Measurements from ENCODE around the gene ACE.
"Not testable (repeated sequence)": the region's sequence is repeated elsewhere in the genome, so short reads cannot be mapped to it uniquely, and the experiment has no call there.

The ACE gene

DNA sequence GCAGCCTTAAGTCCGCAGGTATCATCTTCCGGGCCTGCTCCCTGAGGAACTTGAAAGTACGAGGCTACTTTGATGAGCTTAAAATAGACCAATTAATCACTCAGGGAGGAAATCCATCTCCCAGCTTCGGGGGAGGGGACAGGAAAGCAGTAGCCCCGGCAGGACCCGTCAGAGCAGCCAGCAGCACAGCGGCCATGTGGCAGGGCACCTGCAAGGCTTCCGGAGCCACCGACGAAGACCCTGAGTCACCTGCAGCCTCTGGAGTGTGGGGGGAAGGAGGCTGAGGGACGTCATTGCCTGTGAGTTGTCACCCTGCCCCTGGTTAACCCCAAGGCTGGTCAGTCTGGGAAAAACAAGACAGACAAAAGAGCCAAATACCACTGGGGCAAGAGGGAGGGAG lies 26.3 kb upstream of the ACE start:
- DNase-seq (ENCODE audit: low read depth), result no peak
- H3K4me3 ChIP-seq (ENCODE audit: low read length), result no peak overlapping the region
- TF ChIP-seq, protein P1, sequence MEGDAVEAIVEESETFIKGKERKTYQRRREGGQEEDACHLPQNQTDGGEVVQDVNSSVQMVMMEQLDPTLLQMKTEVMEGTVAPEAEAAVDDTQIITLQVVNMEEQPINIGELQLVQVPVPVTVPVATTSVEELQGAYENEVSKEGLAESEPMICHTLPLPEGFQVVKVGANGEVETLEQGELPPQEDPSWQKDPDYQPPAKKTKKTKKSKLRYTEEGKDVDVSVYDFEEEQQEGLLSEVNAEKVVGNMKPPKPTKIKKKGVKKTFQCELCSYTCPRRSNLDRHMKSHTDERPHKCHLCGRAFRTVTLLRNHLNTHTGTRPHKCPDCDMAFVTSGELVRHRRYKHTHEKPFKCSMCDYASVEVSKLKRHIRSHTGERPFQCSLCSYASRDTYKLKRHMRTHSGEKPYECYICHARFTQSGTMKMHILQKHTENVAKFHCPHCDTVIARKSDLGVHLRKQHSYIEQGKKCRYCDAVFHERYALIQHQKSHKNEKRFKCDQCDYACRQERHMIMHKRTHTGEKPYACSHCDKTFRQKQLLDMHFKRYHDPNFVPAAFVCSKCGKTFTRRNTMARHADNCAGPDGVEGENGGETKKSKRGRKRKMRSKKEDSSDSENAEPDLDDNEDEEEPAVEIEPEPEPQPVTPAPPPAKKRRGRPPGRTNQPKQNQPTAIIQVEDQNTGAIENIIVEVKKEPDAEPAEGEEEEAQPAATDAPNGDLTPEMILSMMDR (IDR thresholded peaks at IDR 0.05; ENCODE audit: insufficient read depth, low read depth, low read length, missing control alignments), result no peak

DNA sequence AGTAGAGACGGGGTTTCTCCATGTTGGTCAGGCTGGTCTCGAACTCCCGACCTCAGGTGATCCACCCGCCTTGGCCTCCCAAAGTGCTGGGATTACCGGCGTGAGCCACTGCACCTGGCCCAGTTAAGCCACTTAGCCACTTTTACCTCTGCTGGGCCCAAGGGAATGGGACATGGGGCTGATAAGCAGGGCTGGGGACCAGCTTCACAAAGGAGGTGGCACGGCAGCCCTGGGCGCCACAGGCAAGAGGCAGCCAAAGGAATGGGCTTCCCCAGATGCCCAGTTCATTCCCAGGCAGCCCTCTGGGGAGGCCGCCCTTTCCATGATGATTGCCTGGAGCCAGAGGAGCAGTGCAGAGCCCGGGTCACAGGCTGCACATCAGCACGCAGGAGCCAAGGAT lies 25.7 kb upstream of the ACE start:
- DNase-seq (ENCODE audit: low read depth), result no peak
- TF ChIP-seq, protein P1 (IDR thresholded peaks at IDR 0.05; ENCODE audit: insufficient read depth, low read depth, low read length, missing control alignments), result no peak
- no peak overlapping the region for H3K4me3 ChIP-seq (ENCODE audit: low read length)

DNA sequence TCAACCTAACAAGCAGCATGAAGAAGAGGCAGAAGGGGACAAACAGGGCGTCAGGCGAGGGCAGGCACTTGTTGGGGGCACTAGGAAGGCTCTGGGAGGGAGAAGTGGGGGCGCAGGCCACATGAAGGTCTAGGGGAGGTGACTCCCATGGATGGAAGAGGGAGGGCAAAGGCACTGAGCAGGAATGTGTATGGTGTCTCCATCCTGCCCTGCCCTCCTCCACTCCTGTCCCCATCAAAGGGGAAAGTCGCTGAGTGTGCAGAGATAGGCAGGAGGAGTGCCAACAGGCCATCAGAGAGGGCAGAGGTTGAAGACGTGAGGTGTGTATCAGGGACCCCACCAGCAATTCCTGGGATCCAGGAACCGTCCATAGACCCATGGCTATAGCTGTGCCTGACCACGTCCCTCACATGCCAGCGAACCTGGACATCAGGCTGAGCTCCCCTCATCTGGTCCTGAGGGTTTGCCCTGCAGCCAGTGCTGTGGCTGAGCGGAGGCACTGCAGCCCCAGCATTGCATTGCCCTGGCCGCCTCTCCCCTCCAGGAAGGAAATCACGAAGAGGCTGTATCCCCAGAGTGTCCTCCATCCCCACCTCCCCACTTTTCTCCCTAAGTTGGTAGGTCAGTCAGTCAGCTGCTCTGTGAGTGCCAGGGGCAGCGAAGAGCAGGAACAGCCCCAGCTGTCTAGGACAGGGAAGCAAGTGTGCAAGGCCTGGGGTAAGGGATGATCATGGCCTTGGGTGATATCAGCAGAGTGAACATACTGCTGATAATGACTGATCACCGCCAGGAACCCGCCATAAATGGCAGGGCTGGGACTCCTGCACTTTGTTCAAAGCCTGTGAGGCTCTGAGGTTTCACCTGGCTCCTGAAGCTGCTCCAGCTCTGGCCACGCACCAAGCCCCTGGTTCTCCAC lies 24.6 kb upstream of the ACE start:
- no peak for DNase-seq (ENCODE audit: low read depth)
- TF ChIP-seq, protein P1 (IDR thresholded peaks at IDR 0.05; ENCODE audit: insufficient read depth, low read depth, low read length, missing control alignments), result no peak
- no peak overlapping the region for H3K4me3 ChIP-seq (ENCODE audit: low read length)

DNA sequence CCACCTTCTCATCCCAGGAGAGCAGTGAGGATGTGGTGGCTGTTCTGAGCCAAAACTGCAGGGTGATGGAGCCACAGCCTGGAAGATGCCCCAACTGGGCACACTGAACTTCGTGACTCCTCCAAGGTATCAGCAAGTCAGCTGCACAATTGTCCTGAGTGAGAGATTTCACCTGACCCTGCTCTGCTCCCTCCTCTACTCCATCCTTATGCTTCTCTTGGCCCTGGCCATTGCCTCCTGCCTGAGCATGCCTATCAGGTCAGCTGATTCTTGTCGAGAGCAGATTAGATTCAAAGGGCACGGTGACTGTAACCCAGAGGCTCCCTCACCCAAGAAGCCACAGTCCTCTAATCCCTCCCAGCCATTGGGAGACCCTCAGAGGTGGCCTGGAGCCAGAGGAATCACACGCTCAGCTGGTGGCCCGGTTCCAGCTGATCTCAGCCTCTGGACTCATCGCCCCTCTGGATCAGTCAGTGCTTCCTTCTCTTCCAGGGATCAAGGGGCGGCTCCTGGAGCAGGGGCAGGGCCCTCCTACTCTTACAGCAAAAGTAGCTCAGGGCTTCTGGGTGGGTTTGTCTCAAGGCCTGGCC lies 23.8 kb upstream of the ACE start:
- no peak for DNase-seq (ENCODE audit: low read depth)
- TF ChIP-seq, protein P1 (IDR thresholded peaks at IDR 0.05; ENCODE audit: insufficient read depth, low read depth, low read length, missing control alignments), result no peak
- no peak overlapping the region for H3K4me3 ChIP-seq (ENCODE audit: low read length)

DNA sequence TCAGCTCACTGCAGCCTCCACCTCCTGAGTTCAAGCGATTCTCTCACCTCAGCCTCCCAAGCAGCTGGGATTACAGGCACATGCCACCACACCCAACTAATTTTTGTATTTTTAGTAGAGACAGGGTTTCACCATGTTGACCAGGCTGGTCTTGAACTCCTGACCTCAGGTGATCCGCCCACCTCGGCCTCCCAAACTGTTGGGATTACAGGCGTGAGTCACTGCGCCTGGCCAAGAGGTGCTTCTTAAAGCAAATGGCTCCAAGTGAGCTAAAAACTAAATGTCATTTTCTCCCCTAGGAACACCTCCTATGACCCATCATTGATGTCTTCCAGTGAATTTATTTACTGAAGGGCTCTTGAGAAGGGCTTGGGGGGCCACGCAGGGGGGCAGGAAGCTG lies 22.5 kb upstream of the ACE start:
- DNase-seq (ENCODE audit: low read depth); H3K4me3 ChIP-seq (ENCODE audit: low read length): not testable (repeated sequence)

DNA sequence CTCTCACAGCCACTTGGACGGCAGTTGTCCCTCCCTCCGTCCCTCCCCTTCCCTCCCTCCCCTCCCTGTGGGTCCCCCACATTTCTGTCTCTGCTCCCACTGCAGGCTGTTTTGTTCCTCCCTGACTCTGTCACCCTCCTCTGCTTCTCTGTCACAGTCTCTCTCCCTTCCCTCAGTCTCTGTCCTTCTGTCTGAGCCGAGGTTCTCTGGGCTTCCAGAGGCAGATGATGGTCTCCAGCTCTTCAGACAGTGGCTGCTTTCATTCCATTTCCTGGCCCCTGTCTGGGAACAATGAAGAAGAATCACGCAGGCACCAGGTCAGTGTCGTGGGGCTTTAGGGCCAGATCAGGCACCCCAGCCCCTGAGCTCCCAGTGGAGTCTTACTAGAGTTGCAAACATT lies 21.9 kb upstream of the ACE start:
- DNase-seq (ENCODE audit: low read depth), result no peak
- H3K4me3 ChIP-seq (ENCODE audit: low read length), result no peak overlapping the region
- TF ChIP-seq, protein P1 (IDR thresholded peaks at IDR 0.05; ENCODE audit: insufficient read depth, low read depth, low read length, missing control alignments), result no peak

DNA sequence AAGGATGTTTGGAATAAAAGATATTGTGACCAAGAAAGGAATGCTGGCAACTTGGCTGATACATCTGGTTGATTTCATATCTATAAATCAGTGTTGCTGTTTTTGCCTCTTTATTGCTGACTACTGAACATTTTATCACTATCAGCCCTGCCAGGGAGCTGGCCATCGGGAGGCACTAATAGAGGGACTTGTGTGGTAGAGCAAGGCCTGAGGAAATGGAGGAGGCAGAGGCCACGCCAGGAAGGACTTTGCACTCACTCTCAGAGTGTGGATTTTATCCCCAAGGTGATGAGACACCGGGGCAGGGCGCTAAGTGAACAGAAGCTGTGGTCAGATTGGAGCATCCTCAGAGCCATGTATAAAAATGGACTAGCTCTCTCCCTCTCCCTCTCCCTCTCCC lies 21.4 kb upstream of the ACE start:
- H3K4me3 ChIP-seq (ENCODE audit: low read length), result no peak overlapping the region
- TF ChIP-seq, protein P1 (IDR thresholded peaks at IDR 0.05; ENCODE audit: insufficient read depth, low read depth, low read length, missing control alignments), result no peak
- DNase-seq (ENCODE audit: low read depth), result no peak

Data from epithelial cell of esophagus (primary cell).